T-helper 1 cell treated with Interleukin-12 subunit alpha and Interleukin-12 subunit beta and Interleukin-4 antibody, amounts not matched to agents 30 μg/mL and 1 μg/mL, for 36 hours (primary cell): ENCODE measurements around the gene MTG2.
A peak's percentile ranks its signal among the peaks of the same experiment; 100 is the strongest.

Source experiments
- H3K27ac Mint-ChIP-seq: one replicate; pipeline ENCODE4 v1.8.0; 2021; ENCODE audit warnings: mild to moderate bottlenecking, mixed read lengths
- H3K27me3 Mint-ChIP-seq: one replicate; pipeline ENCODE4 v1.8.0; 2021; ENCODE audit warnings: low read depth, mixed read lengths
- H3K36me3 Mint-ChIP-seq: one replicate; pipeline ENCODE4 v1.8.0; 2021; ENCODE audit warnings: low read depth, mixed read lengths
- H3K4me1 Mint-ChIP-seq: one replicate; pipeline ENCODE4 v1.8.0; 2021; ENCODE audit warnings: low read depth, mixed read lengths
- H3K4me3 Mint-ChIP-seq: one replicate; pipeline ENCODE4 v1.8.0; 2021; ENCODE audit warnings: mild to moderate bottlenecking, moderate library complexity, mixed read lengths
- H3K9me3 Mint-ChIP-seq: one replicate; pipeline ENCODE4 v1.8.0; 2021; ENCODE audit warnings: mixed read lengths

The MTG2 gene

DNA sequence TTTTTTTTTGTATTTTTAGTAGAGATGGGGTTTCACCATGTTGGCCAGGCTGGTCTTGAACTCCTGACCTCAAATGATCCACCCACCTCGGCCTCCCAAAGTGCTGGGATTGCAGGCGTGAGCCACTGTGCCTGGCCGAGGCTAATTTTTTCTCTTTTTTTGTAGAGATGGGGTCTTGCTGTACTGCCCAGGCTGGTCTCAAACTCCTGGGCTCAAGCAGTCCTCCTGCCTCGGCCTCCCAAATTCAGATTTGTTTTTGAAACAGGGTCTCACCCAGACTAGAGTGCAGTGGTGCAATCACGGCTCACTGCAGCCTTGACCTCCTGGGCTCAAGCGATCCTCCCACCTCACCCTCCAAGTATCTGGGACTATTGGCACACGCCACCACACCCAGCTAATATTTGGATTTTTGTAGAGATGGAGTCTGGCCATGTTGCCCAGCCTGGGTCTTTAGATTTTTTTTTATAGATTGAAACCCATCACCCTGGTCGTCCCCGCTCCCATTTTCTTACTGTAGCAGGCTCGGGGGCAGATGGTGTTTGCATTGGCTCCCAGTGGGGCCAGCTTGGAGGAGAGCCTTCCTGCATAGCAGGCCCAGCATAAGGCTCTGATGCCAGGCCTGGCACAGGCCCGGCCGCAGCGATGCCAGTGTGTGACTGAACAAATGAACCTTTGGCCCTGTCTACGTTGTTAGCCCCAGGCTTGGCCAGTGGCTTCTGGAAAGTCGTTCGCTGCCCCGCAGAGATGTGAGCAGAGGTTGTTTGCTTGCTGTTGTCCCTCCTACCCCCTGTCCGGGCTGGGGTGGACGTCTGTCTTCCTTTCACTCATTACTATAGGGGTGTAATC is 4.3 kb upstream of the MTG2 start:
- Mint-ChIP-seq H3K4me1 (peaks cover 11% of the 10 kb centered on the region), H3K9me3 (no peaks in the 10 kb centered on the region), H3K4me3 (no peak overlapping the region), H3K27ac (no peak overlapping the region), H3K27me3 (no peaks in the 10 kb centered on the region), H3K36me3 (peaks cover 8% of the 10 kb centered on the region)

DNA sequence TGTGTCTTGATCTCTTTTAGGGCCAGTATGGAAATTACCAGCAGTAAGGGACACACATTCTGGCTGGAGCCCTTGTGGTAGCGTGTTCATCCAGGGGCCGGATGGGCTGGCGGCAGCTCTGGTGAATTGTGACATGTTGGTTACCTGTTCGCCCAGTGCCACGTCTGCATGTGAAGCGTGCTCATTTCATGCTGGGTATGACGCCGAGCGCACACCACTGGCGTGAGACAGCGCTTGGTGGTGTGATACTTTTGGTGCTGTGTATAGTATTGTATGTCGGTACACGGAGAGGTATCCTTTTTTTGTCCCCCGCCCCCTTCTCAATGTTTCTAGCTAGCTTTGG is 3.7 kb upstream of the MTG2 start:
- Mint-ChIP-seq H3K4me3 (no peak overlapping the region), H3K9me3 (no peaks in the 10 kb centered on the region), H3K27ac (no peak overlapping the region), H3K4me1 (peaks cover 16% of the 10 kb centered on the region), H3K36me3 (peaks cover 5% of the 10 kb centered on the region), H3K27me3 (no peaks in the 10 kb centered on the region)

DNA sequence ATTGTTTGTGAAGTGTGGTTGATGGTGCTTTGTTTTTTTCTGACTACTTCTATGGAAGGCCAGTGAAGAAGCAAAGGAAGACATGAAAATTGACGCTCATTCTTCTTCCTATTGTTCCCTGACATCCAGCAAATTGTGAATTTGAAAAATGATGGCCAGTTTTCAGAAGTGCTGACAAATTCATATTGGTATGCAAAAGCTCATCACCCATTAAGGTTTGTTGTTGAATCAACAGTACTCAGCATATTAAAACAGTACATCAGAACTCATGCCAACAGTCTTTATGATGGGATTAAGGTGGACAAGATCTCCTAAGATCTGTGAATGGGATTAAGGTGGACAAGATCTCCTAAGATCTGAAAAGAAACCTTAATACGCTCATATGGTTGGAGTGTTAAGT is 1.0 kb upstream of the MTG2 start:
- Mint-ChIP-seq H3K36me3 (peaks cover 1% of the 10 kb centered on the region), H3K27ac (peak overlapping the region; percentile 94), H3K9me3 (no peaks in the 10 kb centered on the region), H3K27me3 (no peaks in the 10 kb centered on the region), H3K4me3 (peak overlapping the region; percentile 89), H3K4me1 (peaks cover 24% of the 10 kb centered on the region)

DNA sequence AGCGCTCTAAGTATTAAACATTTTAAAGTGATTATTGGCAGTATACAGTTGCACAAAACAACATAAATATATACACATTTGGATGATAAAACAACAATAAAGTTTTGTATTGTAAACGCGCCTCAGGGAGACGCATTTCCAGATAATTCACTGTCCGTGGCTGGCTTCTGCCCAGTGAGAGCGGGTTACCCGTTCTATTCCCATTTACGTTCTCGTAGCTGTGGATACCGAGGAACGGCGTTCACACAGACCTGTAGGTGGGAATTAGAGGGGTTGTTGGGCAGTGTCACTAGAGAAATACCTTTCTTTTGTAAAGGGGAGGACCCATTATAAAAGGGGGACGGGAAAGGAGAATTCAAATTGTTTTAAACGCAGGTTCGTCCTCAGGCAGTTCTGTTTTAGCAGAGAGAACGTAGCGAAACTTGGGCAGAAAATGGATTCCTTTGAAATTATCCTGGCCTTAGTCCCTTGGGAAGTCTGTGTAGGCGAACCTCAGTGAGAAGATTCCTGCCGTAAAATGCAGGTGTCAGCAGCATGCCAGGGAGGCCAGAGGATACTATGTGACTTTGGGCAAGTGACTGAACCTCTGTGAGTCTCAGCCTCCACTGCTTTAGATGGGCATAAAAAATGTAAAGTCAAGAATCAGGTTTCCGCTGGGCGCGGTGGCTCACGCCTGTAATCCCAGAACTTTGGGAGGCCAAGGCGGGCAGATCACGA is 756 bp downstream of the MTG2 start:
- Mint-ChIP-seq H3K9me3 (no peaks in the 10 kb centered on the region), H3K4me1 (peaks cover 27% of the 10 kb centered on the region), H3K36me3 (peaks cover 1% of the 10 kb centered on the region), H3K27ac (peak overlapping the region; percentile 87), H3K4me3 (peak overlapping the region; percentile 89), H3K27me3 (no peaks in the 10 kb centered on the region)

DNA sequence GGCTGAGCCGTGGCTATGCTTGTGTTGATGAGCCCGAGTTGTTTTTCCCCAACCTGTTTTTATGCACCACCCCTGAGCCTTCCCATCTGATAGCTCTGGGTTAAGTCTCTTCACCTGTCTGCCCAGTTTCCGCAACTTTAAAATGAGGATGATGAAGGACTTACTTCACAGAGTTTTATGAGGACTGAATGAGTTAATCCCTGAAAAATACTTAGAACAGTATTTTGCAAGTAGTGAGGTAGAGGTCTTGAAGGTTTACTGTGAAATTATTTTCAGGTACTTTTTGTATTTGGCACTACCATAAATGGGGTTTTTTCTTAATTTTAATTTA is 3.2 kb downstream of the MTG2 start:
- Mint-ChIP-seq H3K27ac (no peak overlapping the region), H3K27me3 (no peaks in the 10 kb centered on the region), H3K36me3 (peaks cover 8% of the 10 kb centered on the region), H3K4me3 (no peak overlapping the region), H3K9me3 (no peaks in the 10 kb centered on the region), H3K4me1 (peaks cover 27% of the 10 kb centered on the region)

DNA sequence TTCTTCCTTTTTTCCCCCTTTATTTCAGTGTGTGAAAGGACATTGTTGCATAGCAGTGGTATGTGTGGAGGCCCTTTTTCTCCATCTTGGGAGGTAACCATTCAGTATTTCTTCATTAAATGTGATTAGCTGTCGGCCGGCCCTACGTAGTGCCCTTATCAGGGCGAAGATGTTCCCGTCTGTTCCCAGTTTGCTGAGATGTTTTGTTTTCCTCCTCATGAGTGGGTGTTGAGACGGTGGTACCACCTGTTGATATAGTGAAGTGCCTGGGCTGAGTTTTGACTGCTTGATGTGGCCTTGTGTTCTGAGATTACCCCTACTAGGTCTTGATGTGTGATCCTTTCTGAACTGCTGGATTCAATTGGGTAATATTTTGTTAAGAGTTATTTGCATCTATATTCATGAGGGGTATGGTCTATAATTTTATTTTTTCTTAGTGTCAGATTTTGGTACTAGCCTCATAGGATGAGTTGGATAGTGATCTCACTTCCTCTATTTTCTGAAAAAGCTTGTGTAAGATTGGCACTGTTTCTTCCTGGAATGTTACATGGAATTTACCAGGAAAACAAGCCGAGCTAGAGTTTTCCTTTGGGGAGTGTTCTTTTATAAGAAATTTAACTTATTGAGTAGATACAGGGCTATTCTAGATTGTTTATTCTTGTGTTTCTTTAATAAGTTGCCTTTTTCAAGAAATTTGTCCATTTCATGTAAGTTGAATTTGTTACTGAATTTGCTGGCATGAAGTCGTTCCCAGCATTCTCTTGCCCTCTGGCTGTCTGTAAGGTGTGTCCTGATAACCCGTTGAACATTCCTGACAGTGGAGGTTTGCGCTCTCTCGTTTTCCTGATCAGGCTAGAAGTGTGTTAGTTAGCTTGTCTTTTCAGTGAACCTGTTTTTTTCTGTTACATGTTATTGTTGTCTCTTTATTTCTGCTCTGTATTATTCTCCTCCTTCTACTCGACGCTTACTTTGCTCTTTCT is 4.3 kb downstream of the MTG2 start:
- H3K27me3 Mint-ChIP-seq, result no peaks in the 10 kb centered on the region
- peaks cover 20% of the 10 kb centered on the region for H3K4me1 Mint-ChIP-seq
- H3K9me3 Mint-ChIP-seq, result no peaks in the 10 kb centered on the region
- H3K4me3 Mint-ChIP-seq, result no peak overlapping the region
- H3K27ac Mint-ChIP-seq, result peak overlapping the region; percentile 10
- H3K36me3 Mint-ChIP-seq, result peaks cover 8% of the 10 kb centered on the region

DNA sequence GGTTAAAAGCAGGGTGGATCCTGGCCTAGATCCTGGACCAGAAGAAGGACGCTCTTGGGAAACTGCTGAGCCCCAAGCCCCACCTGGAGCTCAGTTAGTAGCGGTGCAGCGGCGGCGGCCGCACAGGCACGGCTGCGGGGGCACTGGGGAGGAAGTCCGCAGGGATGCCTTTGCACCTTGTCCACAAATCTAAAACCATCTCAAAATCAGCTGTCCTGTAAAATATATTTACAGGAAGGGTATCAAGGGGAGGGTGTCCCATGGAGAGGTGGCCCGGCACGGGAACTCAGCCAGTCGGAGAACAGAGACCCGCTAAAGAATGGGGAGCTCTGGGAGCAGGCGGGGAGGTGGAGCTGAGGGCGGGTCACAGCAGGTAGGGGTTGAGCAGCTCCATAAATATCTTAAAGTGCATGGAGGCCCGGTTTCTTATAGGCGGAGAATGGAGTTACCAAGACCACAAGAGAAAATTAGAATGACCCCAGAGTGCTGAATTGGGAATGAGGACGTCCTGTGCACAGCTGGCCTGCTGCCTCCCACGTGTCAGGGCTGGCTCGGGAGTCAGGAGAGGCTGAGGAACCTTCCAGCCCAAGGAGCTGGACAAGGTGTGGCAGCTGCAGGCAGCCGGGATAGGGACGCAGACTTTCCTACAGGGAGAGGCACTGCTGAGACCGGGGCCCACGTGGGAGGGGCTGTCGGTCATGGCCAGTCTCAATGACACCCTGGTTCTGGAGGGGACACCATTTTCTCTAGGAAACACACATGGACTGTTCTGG is 8.0 kb downstream of the MTG2 start:
- H3K27me3 Mint-ChIP-seq, result no peaks in the 10 kb centered on the region
- no peaks in the 10 kb centered on the region for H3K9me3 Mint-ChIP-seq
- no peak overlapping the region for H3K4me3 Mint-ChIP-seq
- peaks cover 6% of the 10 kb centered on the region for H3K4me1 Mint-ChIP-seq
- H3K27ac Mint-ChIP-seq, result no peak overlapping the region
- H3K36me3 Mint-ChIP-seq, result peaks cover 16% of the 10 kb centered on the region

DNA sequence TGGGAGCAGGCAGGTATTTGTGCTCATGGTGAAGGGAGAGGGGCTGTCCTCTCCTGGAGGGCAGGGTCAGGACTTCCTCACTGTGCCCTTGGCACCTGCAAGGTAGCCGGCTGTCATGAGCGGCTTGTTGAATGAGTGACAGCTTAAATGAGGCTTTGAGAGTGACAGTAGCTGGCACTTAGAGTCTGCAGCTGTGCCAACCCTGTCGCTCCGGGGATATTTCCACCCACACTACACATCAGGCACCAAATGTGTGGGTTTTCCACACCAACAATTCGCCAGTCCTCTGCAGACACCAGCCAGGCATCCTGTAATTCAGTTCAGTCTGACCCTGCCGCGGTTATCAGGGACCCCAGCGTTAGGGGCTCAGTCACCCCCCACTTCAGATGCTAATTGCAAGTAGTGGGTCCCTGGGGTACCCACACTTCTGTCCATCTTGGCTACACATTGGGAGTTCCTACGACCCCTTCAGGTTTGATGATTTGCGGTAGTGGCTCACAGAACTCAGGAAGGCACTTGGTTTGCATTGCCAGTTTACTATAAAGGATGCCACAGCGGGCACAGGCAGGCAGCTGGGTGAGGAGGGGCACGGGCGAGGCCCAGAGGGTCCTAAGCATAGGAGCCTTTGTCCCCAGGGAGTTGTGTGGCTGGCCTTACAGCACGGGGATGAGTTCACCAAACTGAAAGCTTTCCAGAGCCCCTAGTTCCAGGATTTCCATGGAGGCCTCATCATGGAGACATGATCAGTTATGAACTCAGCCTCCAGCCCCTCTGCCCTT is 9.1 kb downstream of the MTG2 start:
- Mint-ChIP-seq H3K4me1 (peaks cover 1% of the 10 kb centered on the region), H3K27ac (no peak overlapping the region), H3K36me3 (peaks cover 14% of the 10 kb centered on the region), H3K27me3 (no peaks in the 10 kb centered on the region), H3K4me3 (no peak overlapping the region), H3K9me3 (no peaks in the 10 kb centered on the region)

DNA sequence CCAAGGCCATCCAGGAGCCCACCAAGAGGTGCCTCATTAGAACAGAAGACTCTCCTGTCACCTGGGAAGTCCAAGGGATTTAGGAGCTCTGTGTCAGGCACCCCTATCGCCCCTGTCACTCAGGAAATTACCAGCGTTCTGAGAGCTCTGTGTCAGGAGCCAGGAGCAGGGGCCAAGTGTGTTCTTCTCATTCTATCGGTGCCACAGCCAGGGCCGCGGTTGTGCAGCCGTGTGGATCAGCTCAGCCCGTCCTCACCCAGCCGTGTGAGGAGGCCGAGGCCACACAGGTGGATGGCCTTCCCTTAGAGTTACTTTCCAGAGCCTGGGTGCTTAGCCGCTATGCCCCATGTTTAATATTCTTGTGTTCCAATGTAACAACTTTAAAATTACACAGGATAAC is 9.8 kb downstream of the MTG2 start:
- Mint-ChIP-seq H3K36me3 (peaks cover 14% of the 10 kb centered on the region), H3K27ac (no peak overlapping the region), H3K9me3 (no peaks in the 10 kb centered on the region), H3K4me1 (no peaks in the 10 kb centered on the region), H3K4me3 (no peak overlapping the region), H3K27me3 (no peaks in the 10 kb centered on the region)

DNA sequence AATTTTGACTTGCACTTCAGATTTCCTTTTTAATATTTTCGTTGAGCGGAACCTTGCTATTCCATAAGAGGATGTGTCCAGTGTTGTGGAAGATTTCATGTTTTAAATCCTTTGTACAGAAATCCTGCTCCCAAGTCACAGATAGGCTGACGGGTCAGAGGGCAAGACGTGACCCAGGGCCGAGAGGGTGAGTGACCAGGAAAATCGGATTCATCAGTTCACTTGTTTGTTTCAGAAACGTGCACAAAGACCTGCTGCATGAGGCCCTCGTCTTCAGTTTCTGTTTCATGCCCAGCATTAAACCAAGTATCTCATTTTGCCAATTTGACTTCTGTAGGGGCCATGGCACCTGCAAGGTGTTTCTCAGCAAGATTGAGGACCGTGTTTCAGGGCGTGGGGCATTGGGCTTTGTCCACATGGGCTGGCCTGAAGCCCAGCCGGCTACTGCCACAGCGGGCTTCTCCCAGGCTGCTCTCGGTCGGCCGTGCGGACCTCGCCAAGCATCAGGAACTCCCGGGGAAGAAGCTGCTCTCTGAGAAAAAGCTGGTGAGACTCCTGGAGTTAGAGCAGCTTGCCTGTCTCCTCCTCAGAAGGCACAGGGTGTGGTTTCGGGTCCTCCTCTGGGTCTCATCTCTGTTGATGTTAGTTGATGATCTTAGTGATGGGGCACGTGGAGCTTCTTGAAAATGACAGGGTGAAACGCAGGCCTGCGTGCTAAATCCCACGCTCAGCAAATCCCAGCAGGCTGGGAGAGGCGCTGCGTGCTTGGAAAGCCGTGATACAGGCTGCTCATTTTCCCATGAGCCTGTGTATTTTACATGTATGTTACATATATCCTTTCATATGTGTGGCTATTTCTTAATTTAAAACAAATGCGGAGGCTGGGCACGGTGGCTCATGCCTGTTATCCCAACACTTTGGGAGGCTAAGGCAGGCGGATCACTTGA is 10.5 kb downstream of the MTG2 start:
- Mint-ChIP-seq H3K27me3 (no peaks in the 10 kb centered on the region), H3K27ac (no peak overlapping the region), H3K4me1 (no peaks in the 10 kb centered on the region), H3K9me3 (no peaks in the 10 kb centered on the region), H3K36me3 (peaks cover 14% of the 10 kb centered on the region), H3K4me3 (no peak overlapping the region)

DNA sequence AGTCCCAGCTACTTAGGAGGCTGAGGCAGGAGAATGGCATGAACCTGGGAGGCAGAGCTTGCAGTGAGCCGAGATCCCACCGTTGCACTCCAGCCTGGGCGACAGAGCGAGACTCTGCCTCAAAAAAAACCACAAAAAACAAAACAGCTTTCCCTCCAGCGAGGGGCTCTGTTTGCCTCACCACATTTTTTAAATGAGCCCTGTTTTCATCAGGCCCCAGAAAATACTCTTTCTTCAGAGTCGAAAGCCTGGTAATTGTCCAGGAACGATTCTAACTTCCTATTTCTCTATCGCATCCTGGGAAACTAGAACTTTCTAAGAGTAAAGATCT is 12.2 kb downstream of the MTG2 start:
- peaks cover 24% of the 10 kb centered on the region for H3K36me3 Mint-ChIP-seq
- H3K4me1 Mint-ChIP-seq, result no peaks in the 10 kb centered on the region
- H3K4me3 Mint-ChIP-seq, result no peak overlapping the region
- H3K9me3 Mint-ChIP-seq, result no peaks in the 10 kb centered on the region
- no peak overlapping the region for H3K27ac Mint-ChIP-seq
- H3K27me3 Mint-ChIP-seq, result no peaks in the 10 kb centered on the region

DNA sequence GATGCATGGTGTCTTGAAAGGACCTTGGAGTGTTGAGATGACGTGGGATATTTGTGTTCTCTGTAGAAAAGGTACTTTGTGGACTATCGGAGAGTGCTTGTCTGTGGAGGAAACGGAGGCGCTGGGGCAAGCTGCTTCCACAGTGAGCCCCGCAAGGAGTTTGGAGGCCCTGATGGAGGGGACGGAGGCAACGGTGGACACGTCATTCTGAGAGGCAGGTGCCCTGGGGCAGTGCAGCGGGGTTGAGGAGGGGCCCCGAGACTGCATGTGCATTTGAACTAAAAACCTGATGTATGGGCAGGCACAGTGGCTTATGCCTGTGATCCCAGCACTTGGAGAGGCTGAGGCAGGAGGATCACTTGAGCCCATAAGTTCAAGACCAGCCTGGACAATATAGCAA is 12.9 kb downstream of the MTG2 start:
- Mint-ChIP-seq H3K36me3 (peaks cover 25% of the 10 kb centered on the region), H3K27me3 (no peaks in the 10 kb centered on the region), H3K4me1 (no peaks in the 10 kb centered on the region), H3K4me3 (no peak overlapping the region), H3K27ac (no peak overlapping the region), H3K9me3 (no peaks in the 10 kb centered on the region)

DNA sequence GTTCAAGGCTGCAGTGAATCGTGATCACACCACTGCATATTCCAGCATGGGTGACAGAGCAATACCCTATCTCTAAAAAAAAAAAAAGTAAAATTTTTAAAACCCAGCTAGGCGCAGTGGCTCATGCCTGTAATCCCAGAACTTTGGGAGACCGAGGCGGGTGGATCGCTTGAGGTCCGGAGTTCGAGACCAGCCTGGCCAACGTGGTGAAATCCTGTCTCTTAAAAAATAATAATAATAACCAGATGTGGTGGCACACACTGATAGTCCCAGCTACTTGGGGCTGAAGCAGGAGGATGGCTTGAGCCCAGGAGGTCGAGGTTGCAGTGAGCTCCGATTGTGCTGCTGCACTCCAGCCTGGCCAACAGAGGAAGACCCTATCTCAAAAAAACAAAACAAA is 13.5 kb downstream of the MTG2 start:
- Mint-ChIP-seq H3K27ac (no peak overlapping the region), H3K9me3 (no peaks in the 10 kb centered on the region), H3K4me3 (no peak overlapping the region), H3K27me3 (no peaks in the 10 kb centered on the region), H3K36me3 (peaks cover 25% of the 10 kb centered on the region), H3K4me1 (no peaks in the 10 kb centered on the region)
